AG08395 (cell line): ENCODE results near the gene ABHD15.

Experiments used
- DNase-seq: peaks from one replicate; pipeline ENCODE4 v3.0.0; 2012; ENCODE audit warnings: mixed read lengths, low spot score

The ABHD15 gene, protein sequence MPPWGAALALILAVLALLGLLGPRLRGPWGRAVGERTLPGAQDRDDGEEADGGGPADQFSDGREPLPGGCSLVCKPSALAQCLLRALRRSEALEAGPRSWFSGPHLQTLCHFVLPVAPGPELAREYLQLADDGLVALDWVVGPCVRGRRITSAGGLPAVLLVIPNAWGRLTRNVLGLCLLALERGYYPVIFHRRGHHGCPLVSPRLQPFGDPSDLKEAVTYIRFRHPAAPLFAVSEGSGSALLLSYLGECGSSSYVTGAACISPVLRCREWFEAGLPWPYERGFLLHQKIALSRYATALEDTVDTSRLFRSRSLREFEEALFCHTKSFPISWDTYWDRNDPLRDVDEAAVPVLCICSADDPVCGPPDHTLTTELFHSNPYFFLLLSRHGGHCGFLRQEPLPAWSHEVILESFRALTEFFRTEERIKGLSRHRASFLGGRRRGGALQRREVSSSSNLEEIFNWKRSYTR

DNA sequence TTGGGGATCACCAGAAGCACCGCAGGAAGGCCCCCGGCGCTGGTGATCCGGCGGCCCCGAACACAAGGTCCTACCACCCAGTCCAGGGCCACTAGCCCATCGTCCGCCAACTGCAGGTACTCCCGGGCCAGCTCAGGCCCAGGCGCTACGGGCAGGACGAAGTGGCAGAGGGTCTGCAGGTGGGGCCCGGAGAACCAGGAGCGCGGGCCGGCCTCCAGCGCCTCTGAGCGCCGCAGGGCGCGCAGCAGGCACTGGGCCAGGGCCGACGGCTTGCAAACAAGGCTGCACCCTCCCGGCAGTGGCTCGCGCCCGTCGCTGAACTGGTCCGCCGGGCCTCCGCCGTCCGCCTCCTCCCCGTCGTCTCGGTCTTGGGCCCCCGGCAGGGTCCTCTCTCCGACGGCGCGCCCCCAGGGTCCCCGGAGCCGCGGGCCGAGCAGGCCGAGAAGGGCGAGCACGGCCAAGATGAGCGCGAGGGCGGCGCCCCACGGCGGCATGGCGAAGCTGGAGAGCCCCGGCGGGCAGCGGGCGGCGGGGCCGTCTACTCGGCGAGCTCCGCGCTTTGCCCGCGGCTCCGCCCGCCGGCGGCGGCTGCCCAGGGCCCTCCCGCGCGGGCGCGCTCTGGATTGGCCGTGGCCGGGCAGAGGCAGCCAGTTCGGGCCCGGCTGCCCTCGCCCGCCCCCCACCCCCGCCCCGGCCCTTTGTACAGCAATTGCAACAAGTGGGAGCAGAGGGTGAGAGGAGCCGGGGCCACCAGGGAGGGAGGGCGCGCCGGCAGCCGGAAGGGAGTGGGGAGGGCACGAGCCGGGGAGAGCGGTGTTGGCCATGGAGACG is at the start of gene ABHD15:
TSS of gene ABHD15 (minus strand) at position 565 of the 831 bp plus-strand sequence. CDS start at position 494, 71 bp downstream.
- DNase-seq = peak; percentile 87

DNA sequence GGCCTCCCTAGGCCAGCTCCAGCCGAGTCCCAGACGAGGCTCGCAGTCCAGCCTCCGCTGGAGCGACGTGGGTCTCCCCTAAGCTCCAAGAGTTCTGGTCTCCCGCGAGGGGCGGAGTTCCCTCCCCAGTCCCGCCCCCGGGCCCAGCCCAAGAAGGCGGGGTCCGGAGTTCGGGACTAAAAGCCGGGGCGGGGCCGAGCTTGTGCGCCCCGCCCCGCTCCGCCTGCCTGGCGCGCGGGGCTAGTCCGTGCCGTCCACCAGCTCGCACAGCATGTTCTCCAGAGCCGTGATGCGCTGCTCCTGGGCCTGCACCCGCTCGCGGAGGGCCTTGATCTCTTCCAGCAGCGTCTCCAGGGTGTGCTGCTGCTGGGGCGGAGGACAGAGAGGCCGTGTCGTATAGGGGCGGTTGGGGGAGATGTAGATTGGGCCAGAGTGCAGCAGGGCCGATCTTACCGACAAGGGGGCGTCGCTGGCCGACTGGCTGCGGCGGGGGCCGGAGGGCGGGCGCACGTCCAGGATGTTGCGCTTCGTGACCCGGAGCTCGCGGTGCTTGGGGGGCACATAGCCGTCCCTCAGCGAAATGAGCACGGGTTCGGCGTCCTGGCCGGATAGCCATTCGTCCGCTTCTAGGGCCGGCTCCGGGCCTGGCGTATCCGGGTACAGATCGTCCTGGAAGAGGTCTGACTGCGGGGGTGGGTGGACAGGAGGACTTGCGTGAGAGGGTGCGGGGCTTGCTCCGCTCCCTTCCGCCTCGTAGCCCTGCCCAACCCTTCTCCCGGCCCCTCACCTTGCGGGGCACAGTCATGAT is 48.9 kb upstream of the ABHD15 start:
- peak; percentile 93 for DNase-seq

DNA sequence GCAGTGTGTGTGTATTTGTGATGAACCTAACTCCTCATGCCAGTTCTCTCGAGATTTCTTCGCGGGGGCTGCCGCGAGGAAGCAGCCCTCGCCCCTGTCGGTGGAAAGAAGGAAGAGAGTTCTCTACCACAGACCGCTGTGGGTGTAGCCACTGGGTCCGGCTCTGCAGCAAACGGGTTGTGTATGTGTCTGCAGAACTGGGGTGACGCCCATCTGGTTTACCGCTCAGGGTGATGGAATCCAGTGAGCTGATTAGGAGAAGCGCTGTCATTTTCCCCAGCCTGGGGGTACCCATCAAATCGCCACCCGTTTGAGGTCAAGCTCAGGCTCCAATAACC is 48.2 kb upstream of the ABHD15 start:
- DNase-seq = no peak

DNA sequence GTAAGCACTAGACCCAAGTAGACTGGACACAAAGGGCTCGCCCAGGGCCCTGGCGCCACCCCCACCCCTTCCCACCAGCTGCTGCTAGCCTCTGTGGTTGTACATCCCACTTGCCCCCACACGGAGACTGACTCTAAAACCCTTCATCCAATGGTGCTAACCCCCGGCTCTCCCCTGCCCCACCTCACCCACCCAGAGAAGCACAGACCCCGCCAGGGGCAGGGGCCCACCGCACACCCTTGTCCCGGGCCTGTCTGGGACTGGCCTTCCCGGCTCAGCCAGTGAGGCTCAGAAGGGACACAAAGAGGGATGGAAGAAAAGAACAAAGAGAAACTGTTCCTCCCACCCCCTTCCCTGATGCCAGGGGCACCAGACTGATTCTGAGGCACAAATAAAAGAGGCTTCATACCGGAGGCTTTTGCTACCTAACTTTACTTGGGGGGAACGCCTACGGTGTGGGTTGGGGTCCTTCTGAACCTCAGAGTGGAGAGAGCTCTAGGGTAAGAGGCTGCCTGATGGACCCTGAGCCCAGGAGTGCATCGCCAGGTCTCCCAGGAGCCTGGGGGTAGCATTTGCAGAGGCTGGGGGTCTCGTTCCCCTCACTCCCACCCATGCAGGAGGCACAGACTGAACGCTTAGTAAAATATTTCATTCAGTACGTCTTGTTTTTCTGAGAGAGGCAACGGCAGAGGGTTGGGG is 47.7 kb upstream of the ABHD15 start:
- DNase-seq = no peak

DNA sequence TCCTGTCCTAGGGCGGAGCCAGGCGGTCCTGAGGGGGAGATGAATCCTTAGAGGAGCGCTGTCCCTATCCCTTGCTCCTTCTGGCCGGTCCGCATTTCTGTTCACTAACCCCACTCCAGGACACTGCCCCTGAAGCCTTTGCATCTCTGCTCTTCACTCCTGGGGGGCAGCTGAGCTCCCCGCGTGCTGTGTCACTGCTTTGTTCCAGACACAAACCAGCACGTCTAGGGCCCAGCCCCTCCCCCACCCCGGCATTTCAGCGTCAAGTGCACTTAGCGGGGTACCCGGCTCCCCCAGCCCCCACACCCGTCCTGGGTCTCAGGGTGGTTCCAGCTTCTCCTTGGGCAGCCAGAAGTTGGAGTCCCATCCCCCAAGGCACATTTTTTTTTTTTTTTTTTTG is 47.0 kb upstream of the ABHD15 start:
- no peak for DNase-seq

DNA sequence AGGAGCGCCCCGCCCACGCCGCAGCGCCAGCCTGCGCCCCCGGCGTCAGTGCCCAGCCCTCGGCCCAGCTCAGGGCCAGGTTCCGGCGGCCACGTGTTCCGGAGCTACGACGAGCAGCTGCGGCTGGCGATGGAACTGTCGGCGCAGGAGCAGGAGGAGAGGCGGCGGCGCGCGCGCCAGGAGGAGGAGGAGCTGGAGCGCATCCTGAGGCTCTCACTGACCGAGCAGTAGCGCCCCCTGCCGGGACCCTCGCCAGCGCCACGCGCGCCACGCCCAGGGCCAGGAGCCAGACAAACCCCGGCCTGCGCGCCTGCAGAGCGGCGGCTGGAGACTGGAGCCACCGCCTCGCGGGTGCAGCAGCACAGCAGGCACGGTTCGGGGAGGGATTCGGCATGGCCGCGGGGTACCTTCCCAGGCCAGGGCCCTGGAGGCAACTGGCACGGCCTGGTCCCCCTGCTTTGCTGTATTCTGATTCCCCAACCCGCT is 46.6 kb upstream of the ABHD15 start:
- DNase-seq = peak; percentile 78

DNA sequence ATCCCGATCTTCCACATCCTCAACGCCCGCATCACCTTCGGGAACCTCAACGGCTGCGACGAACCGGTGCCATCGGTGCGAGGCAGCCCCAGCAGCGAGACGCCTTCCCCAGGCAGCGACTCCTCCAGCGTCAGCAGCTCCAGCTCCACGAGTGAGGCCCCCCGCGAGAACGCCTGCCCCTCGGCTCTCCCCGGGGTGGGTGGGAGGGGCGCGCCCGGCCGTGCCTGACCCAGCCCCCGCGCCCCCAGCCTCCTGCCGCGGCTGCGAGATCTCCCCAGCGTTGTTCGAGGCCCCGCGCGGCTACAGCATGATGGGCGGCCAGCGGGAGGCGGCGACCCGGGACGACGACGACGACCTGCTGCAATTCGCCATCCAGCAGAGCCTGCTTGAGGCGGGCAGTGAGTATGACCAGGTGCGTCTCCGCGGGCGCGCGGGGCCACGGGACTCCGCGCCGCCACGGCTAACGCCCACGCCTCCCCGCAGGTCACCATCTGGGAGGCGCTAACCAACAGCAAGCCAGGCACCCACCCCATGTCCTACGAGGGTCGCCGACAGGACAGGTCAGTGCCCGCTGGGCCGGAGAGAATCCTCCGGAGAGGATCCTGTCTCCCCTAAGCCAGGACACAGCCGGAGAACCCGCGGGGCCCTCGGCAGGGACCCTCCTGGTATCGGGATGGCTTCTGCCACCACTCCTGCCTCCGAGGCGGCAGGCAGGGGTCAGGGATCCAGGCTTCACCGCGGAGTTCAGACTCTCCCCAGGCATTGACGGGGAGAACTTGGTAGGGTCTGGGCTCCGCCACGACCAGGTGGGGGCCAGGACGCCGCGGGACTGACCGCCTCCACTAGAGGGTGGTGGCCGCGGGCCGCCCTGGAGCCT is 45.8 kb upstream of the ABHD15 start:
- no peak for DNase-seq

DNA sequence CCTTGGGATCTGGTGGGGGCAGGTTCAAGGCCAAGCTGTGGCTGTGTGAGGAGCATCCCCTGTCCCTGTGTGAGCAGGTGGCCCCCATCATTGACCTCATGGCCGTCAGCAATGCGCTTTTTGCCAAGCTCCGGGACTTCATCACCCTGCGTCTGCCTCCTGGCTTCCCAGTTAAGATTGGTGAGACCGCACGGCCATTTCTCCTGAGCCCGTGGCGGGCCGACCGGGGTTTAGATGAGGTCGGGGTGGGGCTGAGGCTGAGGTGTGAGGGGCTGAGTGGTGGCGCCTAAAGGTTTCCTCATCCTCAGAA is 45.2 kb upstream of the ABHD15 start:
- no peak for DNase-seq

DNA sequence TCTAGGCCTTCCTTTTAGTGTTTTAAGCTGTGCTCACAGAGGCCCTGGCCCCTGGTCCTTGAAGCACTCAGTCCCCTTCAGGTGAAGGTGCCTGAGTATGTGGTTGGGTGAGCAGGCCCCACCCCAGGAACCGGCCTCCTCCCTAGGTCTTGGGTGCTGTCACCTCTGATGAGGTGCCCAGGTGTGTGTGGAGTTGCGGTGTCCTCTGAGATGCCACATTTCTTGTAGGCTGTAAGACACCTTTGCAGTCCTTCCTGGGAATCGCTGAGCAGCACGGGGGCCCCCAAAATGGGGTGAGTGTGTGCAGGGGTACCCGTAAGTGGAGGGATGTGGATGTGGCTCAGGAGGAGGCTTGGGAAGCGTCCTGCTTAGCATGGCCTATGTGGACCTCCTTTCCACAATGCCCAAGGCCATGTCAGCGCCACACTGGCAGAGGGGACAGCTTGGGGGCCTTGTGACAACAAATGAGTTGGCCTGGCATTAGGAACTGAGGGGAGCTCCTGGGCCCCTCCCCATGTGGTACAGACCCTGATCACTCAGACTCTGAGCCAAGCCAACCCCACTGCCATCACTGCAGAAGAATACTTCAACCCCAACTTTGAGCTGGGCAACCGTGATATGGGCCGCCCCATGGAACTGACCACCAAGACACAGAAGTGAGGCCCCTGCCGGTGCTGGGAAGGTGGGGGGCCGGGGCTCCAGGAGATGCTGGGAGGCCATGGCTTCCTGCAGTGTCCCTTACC is 44.7 kb upstream of the ABHD15 start:
- DNase-seq = no peak

DNA sequence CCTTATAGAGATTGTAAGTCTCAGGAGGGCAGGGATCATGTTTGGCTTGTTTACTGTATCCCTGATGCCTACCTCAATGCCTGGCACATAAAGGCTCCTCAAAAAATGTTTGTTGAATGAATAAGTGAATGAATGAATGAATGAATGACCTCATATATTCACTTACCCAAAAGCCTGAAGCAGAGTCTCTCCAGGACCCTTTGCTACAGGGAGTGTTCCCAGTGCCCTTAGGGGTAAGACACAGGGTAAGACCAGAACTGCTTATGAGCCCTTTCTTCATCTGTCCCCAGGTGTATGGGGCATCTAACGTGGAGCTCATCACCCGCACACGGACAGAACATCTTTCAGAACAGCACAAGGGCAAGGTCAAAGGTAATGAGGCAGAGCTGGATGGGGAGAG is 43.6 kb upstream of the ABHD15 start:
- no peak for DNase-seq

DNA sequence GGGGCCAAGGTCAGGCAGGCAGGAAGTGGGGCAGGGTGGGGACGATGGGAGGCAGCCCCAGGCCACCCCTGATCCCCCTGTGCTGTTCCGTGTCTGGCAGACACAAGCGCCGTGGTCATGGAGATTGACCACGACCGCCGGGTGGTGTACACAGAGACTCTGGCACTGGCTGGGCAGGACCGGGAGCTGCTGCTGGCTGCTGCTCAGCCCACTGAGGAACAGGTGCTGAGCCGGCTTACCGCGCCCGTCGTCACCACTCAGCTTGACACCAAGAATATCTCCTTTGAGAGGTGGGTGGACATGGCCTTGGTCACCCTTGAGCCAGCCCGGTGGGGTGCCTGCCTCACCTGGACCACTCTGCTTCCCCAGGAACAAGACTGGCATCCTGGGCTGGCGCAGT is 42.1 kb upstream of the ABHD15 start:
- no peak for DNase-seq

DNA sequence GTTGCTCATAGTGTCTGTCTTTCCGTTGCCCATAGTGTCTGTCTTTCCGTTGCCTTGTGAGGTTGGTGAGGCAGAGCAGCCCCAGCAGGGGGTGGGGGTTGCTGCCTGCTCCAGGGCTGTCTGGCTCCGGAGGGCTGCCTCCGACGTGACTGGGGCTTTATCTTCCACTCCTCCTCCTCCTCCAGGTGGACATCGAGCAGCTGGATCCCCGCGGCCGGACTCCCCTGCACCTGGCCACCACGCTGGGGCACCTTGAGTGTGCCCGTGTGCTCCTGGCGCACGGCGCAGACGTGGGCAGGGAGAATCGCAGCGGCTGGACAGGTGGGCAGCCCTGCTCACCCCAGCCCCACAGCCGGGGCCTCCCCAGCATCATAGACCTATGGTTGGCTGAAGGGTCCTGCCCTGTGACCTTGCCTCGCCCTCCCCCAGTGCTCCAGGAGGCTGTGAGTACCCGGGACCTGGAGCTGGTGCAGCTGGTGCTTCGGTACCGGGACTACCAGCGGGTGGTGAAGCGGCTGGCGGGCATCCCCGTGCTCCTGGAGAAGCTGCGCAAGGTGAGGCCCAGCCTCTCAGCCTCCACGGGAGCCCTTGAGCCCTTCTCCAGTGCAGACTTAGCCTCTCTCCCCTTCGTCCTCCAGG is 40.8 kb upstream of the ABHD15 start:
- DNase-seq = no peak

DNA sequence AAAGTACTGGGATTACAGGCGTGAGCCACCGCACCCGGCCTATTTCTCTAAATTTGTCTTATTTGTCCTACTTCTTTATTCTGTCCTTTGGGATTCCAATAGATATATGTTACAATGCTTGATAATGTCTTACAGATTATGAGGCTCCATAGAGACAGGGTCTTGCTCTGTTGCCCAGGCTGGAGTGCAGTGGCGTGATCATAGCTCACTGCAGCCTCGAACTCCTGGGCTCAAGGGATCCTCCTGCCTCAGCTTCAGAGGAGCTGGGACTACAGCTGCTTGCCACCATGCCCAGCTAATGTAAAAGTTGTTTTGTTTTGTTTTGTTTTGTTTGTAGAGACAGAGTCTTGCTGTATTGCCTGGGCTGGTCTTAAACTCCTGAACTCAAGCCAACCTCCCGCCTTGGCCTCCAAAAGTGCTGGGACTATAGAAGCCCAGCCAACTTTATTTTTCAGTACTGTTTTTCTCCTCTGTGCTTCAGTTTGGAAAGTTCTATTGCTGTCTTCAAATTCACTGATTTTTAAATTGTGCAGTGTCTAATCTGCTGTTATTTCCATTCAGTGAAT is 36.4 kb upstream of the ABHD15 start:
- DNase-seq = no peak

DNA sequence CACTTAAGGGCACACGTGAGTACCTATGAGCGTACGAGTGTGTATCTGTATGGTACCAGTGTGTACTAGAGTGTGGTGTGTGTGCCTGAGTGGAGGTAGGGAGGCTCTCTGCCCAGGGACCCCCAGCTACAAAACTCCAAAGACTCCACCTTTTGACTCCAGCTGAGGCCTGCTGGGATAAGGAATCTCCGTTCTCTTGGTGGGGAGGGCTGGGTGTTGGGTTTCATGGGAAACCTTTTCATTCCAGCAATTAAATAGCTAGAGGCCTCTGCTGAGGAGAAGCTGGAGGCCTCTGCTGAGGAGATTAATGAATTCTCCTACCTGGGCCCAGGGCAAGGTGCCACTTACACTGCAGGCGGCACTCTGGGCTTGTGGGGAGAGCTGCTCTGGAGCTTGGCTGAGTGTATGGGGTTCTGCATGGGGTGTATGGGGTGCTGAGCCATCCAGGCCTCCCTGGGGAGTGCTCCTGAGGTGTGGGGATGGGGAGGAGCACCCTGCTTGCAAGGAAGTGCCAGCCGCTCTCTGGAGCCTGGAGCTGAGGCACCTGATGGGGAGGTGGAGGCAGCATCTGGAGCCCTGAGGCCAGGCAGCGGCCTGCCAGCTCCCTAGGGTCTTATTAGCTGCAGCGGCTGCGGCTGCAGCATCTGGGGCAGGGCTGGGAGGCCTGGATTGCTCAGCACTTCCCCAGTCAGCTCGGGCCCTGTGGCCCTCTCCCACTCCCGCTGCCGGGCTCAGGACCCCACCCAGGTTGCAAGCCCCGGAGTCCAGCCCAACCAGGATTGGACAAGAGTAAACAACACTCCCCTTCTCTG is 30.7 kb upstream of the ABHD15 start:
- DNase-seq = no peak

DNA sequence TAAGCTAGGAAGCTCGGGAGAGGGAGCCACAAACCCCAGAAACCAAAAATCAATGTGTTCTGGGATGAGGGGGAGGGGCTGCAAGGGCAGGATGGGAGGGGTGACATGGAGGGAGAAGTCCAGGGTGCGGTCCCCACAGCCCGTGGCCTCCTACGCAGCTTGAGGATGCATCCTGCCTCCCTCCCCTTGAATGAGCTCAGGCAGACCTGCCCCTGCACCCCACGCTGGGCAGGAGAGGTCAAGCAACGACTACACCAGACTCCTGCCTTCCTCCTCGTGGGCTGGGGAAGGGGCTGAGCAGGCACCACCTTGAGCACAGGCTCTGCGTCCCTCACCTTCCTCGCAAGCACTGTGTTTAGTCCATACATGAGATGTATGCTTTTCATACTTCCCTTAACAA is 30.0 kb upstream of the ABHD15 start:
- no peak for DNase-seq

DNA sequence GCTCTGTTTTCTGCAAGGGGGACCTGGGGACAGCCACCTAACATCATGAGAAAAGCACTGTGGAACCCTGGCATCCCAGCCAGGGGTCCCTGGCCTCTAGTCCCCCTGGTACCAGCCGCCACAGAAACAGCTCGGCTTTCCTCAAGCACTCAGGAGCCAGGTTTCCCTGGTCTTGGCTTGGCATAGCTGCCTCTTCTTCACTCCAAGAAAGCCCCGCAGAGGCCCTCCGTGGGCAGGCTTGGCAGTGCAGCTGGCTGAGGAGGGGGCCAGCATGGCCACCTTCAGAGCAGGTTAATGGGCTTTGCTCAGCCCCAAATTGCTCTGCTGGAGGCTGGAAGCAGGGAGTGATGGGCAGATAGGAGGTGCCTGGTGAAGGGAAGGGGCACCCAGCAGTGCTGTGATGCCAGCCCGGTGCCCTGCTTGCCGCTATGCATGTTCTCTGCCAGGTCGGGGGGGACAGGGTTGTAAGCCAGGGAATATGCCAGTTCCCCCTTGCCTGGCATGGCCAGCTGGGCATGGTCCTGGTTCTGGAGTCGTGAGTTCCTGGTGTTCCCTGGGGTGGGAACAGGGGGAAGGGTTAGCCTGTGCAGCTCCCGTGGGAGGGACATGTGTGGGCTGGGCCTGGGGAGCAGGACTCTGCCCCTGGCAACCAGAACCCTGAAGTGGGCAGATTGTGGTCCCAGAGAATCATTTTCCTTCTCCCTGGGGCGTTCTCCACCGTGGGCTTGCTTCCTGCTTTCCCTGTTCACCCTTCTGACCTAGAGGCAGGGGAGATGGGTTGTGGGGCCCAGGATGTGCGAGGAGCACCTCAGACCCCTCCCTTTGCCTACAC is 29.3 kb upstream of the ABHD15 start:
- DNase-seq = no peak
